Hepatocyte (in vitro differentiated cells): ENCODE results near the gene BBS9.

ENCODE experiments used
- CTCF ChIP-seq: fragments of 200-600 bp; sonication (generic); IDR thresholded peaks from 2 replicates; pipeline ENCODE4 v1.5.1; 2016; ENCODE audit warnings: antibody characterized with exemption, mild to moderate bottlenecking; ENCODE audit not compliant: poor library complexity
- EZH2 ChIP-seq: fragments of 200-600 bp; sonication (generic); IDR thresholded peaks from 2 replicates; pipeline ENCODE4 v1.6.1; 2016; ENCODE audit warnings: antibody characterized with exemption, mild to moderate bottlenecking, borderline replicate concordance

GRCh38 chr7:33504266-33504665 is 374.9 kb downstream of the BBS9 start:
- no peak for TF ChIP-seq CTCF
- TF ChIP-seq EZH2, result no peak
